SH-SY5Y (cell line): Measurements from ENCODE around the gene WDPCP.

Source experiments
- GATA2 ChIP-seq: IDR thresholded peaks from 2 replicates; pipeline ENCODE4 v1.6.1; 2011; ENCODE audit warnings: mild to moderate bottlenecking, low read depth, low read length
- GATA3 ChIP-seq: IDR thresholded peaks from 2 replicates; pipeline ENCODE4 v1.6.1; 2011; ENCODE audit warnings: low read depth, mild to moderate bottlenecking, low read length, moderate library complexity

Gene WDPCP

DNA sequence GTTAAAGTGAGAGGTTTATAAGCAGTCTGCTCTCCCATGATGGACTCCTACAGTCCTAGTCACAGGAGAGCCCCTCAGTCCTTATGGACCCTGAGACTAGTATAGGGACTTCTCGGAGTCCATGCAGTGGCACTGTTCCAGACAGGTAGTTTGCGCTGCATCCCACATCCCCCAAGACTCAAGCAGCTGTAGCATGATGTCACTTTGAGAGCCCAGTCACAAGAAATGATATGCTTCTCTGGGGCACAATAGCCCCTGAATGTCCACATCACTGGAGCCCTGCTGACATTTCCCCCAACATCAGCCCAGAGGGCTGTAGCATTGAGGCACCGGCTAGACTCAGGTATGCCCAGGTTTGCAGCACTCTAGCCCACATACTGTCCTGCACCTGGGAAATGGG, 317.6 kb downstream of the WDPCP start:
- no peak for TF ChIP-seq GATA2
- TF ChIP-seq GATA3 = no peak

DNA sequence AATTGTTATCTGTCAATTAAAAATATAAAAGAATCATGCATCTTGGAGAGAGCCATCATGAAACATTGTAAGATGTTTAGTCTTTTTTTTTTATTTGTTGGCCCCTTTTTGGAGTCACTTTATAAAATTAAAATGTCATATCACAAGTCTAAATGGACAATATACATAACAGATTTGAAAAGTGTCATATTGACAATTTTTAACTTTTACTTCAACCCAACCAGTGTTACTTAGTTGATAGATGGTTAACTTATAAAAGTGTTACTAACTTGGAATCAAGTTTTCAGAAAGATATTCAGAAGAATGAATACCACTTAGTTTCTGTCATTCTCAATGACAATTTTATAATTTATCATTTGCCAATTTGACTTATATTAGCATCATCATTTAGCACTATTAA, 319.3 kb downstream of the WDPCP start:
- TF ChIP-seq GATA3 = no peak
- TF ChIP-seq GATA2 = no peak

DNA sequence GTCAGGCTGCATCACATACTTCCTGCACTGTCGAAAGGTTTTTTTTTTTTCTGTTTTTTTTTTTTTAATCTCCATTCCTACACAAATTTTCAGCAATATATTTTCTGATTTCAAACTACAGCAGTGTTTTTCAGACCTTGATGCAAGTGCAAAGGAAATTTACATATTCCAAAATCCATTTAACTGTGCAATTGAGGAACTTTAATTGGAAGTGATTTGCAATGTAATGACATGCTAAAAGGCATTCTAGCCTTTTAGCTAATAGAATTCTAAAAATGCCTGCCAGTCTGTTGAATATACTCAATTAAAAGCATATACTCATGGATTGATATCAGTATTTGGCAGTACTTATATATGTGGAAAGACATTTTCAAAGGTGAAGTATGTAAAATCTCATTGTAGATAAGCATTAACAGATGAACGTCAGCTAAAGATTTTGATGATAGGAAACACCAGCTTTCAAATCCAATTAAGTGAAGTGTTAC, 327.1 kb downstream of the WDPCP start:
- TF ChIP-seq GATA2 = no peak
- no peak for TF ChIP-seq GATA3

DNA sequence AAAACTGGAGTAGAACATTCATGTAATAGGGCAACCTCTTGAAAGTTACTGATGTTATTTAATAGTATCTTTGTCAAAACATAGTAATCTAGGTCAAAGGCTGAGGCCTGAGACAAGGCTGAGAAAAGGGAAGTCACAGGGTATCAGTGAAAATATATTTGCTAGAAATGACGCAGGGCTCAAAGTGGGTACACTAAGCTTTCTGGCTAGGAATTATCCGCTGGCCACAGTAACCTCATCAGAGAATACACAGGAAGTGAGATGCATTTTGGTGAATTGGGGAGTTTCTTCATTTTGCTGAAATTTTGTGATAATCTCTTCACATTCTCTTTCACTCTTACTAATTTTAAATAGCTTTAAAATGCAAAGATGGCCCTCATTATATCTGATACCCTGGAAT, 330.8 kb downstream of the WDPCP start:
- TF ChIP-seq GATA3 (no peak), GATA2 (no peak)

DNA sequence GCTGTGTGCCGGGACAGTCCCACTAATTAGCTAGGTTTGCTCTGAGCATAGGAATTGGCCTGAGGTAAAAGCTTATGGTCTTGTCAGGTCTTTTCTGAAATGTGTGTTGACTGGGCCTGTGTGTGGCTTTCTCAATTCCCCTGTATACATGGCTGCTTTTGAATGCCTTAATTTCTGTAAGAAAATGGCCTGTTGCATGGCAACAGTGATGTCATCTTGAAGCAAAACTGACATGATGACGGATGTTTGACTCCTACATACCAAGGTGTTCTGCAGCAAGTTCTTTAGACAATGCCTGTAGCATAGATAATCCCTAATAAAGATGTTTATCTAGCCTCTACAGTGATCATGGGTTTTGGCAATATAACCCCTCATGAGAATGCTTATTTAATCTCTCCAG, 339.1 kb downstream of the WDPCP start:
- TF ChIP-seq GATA2 (no peak), GATA3 (no peak)

DNA sequence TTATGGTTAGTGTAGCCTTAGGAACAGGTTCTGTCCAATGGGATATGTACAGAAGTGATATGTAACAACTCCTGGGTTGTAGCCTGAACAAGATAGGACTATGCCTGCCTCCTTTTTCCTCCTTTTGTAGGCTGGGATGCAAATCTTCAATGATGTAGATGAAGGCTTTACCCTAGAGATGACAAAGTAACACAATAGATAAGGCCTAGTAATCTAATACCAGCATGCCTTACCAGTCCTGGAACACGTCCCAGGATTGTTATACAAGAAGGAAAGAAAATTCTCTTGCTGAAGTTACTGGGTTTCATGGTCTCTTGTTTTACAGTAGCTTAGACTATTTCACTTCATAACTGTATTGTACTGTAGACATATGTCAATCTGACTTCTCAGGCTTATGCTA, 345.5 kb downstream of the WDPCP start:
- TF ChIP-seq GATA2 (no peak), GATA3 (no peak)

DNA sequence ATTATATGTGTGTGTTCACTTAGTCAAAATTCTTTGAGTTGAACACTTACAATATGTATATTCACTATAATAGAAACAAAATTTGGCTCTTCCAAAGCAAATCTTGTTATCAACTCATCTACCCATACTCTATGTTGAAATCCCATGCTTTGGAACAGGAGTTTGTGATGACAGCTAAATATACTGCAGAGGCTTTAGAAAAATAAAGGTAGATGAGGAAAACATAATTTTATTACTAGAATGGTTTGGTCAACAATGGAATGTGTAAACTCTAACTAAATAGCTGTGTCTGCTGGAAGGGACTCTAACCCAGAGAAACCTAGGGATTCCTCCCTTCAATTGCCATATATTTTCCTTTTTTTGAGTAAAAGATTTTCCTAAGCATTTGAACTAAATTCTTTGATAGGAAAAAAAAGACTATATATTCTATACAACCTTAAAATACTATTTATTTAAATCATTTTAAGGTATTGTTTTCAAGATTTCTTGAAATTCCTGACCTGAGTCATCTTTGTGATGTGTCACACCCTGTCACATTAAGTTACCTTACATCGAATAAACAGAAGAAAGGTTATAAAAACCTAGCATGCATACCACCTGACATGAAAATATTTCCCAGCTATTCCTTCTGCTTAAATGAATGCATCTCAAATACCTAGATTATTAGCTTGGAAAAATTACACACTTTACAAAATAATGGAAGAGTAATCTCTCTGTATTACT, 362.2 kb downstream of the WDPCP start:
- no peak for TF ChIP-seq GATA3
- TF ChIP-seq GATA2 = no peak

DNA sequence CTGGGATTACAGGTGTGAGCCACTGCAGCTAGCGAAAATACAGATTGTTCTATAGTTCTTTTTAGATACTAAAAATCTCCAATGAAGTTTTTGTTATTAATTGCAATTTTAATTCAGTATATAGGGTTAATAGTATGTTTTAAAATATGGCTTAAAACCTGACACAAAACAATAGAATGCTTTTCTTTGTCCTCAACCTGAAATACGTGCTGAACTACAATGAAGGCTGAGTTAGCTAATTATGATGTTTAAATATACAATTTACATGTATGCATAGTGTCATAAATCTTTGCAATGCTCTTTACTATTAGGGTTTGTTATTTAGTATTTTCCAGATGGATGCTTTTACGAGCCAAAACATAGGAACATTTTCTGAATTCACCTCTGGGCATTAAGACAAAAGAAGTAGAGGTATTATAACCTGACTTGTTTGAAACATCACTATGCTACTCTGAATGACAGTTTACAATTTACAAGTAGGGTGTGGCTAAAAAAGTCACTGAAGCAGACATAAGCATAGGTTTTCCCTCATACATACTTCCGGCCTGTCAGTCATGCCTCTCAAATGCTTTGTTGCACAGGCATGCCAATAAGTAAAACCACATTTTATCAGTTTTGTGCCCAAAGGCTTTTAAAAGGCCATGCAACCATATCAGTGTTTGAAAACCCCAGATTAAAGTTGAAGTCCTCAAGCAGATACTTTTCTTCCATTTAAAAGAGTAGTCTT, 369.3 kb downstream of the WDPCP start:
- TF ChIP-seq GATA3 = no peak
- TF ChIP-seq GATA2 = no peak

DNA sequence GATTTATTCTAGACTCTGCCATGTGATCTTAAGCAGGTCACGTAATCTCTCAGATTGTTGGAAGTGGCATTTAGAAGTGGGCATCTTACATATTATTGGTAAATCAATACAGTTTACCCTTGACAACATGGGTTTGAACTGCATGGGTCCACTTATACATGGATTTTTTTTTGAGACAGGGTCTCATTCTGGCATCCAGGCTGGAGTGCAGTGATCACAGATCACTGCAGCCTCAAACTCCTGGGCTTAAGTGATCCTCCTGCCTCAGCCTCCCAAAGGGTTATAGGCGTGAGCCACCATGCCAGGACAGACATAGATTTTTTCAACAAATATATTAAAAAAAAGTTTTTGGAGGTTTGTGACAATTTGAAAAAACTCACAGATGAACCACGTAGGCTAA, 393.0 kb downstream of the WDPCP start:
- TF ChIP-seq GATA3 = no peak
- no peak for TF ChIP-seq GATA2

DNA sequence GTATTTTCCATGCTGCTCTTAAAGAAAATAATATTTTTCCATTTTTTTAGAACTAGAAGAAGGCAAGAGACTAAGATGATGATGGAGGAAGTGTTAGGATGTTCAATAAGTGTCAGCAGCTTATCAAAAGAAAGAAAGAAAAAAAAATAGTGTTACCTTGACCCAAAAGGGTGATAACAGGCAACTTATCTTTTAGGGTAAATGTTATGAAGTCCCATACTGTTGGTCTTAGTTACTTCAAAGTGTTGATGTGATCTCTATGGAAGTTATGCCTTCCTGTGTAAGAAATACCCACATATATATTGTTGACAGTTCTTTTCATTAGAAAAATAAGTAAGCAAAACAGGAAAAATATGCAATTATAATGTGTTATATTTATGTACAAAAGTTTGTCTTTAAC, 394.1 kb downstream of the WDPCP start:
- TF ChIP-seq GATA2 = no peak
- TF ChIP-seq GATA3 = no peak

DNA sequence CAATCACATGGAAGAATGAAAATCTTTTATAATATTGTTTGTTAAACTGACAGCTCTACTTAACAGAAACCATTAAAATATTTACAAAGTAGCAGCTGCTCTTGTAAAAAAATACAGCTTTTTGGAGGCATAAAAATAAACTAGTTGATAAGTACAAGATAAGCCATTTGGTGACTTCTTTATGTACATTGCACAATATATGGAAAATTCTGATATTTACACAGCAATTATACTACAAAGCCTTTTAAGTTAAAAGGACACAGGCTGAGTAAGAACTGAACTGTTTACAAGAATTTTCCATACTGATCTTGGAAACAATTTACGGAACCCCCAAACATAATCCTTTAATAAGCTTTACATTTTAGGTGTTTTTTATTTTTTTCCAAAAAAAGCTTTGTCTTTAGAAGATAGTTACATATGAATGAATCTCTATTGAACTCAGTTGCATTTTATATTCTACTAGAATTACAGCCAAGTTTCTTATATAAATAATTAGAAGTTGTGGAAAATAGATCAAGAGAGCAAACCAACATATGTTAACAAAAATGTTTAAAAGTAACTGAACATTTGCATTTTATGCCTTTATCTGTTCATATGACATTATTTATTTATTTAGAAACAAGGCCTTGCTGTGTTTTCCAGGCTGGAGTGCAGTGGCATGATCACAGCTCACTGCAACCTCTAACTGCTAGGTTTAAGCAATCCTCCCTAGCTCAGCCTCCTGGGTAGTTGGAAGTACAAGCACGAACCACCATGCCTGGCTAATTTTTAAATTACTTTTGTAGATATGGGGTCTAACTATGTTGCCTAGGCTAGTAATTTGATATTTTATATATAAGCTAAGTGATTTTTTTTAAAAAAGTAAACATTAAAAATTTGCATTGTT, 395.1 kb downstream of the WDPCP start:
- TF ChIP-seq GATA3 = no peak

DNA sequence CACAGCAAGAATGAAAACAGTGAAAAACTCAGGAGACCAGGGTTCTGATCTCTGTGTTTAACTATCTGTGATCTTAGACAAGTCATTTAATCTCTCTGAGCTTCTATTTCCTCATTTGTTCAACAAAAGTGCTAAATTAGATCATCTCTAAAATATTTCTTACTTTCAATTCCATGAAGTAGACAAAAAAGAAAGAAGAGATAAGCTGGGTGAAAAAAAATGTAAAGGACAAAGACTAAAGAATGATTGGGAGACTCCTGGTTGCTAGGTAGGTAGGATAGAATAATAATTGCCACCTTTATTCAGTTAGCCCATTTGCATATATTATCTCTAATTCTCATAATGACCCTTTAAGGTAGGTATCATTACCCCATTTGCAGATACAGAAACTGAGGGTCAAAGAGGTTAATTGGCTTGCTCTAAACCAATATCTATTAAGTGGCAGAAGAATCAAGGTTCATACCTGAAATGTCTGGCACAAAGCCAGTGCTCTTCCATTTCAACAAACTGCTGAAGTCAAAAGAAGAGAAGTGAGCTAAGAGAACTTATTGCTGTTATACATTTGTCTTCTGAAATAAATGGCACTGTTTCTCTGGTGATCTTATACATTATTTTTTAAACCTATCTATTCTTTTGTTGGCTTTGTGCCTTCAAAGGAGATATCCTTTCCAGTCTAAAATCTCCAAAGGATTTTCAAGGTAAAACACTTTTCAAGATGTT, 395.9 kb downstream of the WDPCP start:
- TF ChIP-seq GATA3 (no peak), GATA2 (no peak)

DNA sequence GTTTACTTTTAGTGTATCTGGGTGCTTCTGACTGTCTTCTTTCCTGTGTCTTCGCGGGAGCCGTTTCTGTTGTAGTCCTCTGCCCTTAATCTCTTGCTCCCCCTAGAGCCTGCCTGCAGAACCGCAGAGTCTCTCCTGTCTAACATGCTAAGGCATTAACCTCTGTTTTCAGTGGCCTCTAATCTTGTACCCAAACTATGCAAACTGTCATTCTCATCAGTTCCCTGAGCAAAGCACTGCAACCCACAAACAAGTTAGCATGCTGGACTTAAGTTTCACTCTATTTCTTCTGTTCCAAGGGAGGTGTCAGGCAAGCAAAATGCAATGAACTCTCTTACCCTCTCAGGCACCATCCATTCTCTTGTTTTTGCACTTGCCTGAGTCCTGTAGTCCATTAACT, 399.3 kb downstream of the WDPCP start:
- TF ChIP-seq GATA3 (no peak), GATA2 (no peak)

DNA sequence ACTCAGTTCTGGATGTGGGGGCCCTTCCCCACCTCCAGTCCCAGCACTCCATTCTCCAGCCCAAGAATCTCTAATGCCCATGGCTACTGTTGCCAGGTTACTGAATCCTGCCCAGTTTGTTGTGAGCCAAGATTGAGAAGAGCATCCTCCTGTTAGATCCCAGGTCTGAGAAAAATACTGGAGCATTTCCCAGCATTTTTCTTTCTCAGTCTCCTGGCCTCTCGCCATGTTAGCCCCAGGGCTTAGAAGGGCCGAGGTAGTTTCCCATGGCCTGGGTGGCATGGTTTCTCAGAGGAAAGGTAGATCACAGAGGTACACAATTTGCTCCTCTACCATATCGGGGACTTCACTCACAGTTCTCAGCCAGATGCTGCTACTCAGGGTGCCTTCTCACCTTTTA, 401.9 kb downstream of the WDPCP start:
- no peak for TF ChIP-seq GATA2
- no peak for TF ChIP-seq GATA3
